HepG2 (cell line): ENCODE measurements around the gene CPE. TPM values are rescaled to one million over a fixed set of nuclear protein-coding genes. Genes with fewer than 3 reads are reported as not detected.

Experiments
- ATAC-seq: fragments of 200-7000 bp; cut with Tn5 transposase; 3 replicates; pipeline ENCODE4 v1.9.1; 2020; ENCODE audit warnings: mild to moderate bottlenecking, moderate library complexity
- BruUV-seq: library from RNA; stranded (reverse); fragments of 400-500 nt; replicated peaks from 2 replicates; lab custom pipeline; 2021; lab: Mats Ljungman, UMichigan
- CTCF ChIA-PET: fragments of 300-600 bp; formaldehyde crosslinking; extraction: SDS; loops from one replicate; lab custom pipeline; 2021; ENCODE audit warnings: low total read pairs, inconsistent platforms, low intra/inter-chr PET ratio; lab: Yijun Ruan, JAX
- POLR2A ChIA-PET: fragments of 350-600 bp; sonication (Branson Sonifier 250); formaldehyde crosslinking; loops from one replicate; lab custom pipeline; 2020; ENCODE audit warnings: antibody characterized with exemption, inconsistent platforms; lab: Yijun Ruan, JAX
- DNase-seq: peaks from one replicate; pipeline ENCODE4 v3.0.0-alpha.2; 2015; ENCODE audit warnings: low spot score
- FAIRE-seq: peaks from 3 replicates; lab custom pipeline; 2011; peaks lifted over from hg19 to GRCh38; lab: Jason Lieb, UNC
- H2AFZ ChIP-seq: one replicate; pipeline ENCODE4 v1.6.1; 2011; ENCODE audit warnings: low read length, inconsistent platforms
- H3K27ac ChIP-seq: fragments of 300-600 bp; 3 replicates; pipeline ENCODE4 v1.8.0; 2011; ENCODE audit warnings: mixed run types, mild to moderate bottlenecking, mixed read lengths, low read length, inconsistent platforms; ENCODE audit not compliant: insufficient read depth; ENCODE audit errors: extremely low read length
- H3K27me3 ChIP-seq, 2 experiments: fragments of 200-600 bp in 1 of 2; 2 replicates in 1 of 2; 3 replicates in 1 of 2; pipeline versions ENCODE4 v1.6.0 to v1.8.0; 2011; ENCODE audit warnings: low read length in 2 of 2, mild to moderate bottlenecking in 2 of 2, moderate library complexity in 2 of 2, inconsistent platforms in 1 of 2; ENCODE audit not compliant: insufficient read depth in 2 of 2, control insufficient read depth in 1 of 2
- H3K36me3 ChIP-seq, 2 experiments: fragments of 200-600 bp in 1 of 2; replicated peaks in 1 of 2; 2 replicates in 1 of 2; 3 replicates in 1 of 2; pipeline versions ENCODE4 v1.5.1 to v1.8.0; 2011; ENCODE audit warnings: low read length in 2 of 2, inconsistent platforms in 1 of 2; ENCODE audit not compliant: insufficient read depth in 2 of 2, control insufficient read depth in 1 of 2
- H3K4me1 ChIP-seq: 2 replicates; pipeline ENCODE4 v1.5.1; 2012; ENCODE audit warnings: low read length, inconsistent platforms; ENCODE audit not compliant: insufficient read depth
- H3K4me2 ChIP-seq: 2 replicates; pipeline ENCODE4 v1.6.0; 2011; ENCODE audit warnings: low read depth, low read length, inconsistent platforms
- H3K4me3 ChIP-seq, 3 experiments: fragments of 200-600 bp in 1 of 3; sonication (generic), shearing (Covaris generic) in 1 of 3; replicated peaks in 1 of 3; 2 replicates each; pipeline ENCODE4 v1.5.1; 2011 to 2016; ENCODE audit warnings: low read length in 3 of 3, inconsistent platforms in 2 of 3, low read depth in 2 of 3, mild to moderate bottlenecking in 2 of 3, control low read depth in 1 of 3, mixed read lengths in 1 of 3; ENCODE audit not compliant: insufficient read depth in 1 of 3
- H3K79me2 ChIP-seq: one replicate; pipeline ENCODE4 v1.6.1; 2011; ENCODE audit warnings: low read length, inconsistent platforms; ENCODE audit not compliant: insufficient read depth
- H3K9ac ChIP-seq: 2 replicates; pipeline ENCODE4 v1.6.0; 2011; ENCODE audit warnings: mild to moderate bottlenecking, low read depth, low read length, inconsistent platforms; ENCODE audit not compliant: insufficient read depth
- H3K9me3 ChIP-seq: 2 replicates; pipeline ENCODE4 v1.5.1; 2012; ENCODE audit warnings: mild to moderate bottlenecking, low read length
- H4K20me1 ChIP-seq: 2 replicates; pipeline ENCODE4 v1.6.0; 2011; ENCODE audit warnings: inconsistent platforms, mild to moderate bottlenecking, low read length, moderate library complexity; ENCODE audit not compliant: insufficient read depth
- ATF6 ChIP-seq: sonication (generic); formaldehyde crosslinking; conservative IDR thresholded peaks from 2 replicates; pipeline ENCODE4 v1.4.0; 2020; ENCODE audit warnings: missing genetic modification reagents
- CTCF ChIP-seq: sonication (generic); formaldehyde crosslinking; IDR thresholded peaks from 2 replicates; pipeline ENCODE4 v1.5.0; 2020; ENCODE audit warnings: mild to moderate bottlenecking, missing genetic modification reagents, moderate library complexity
- ELF4 ChIP-seq: sonication (generic); formaldehyde crosslinking; IDR thresholded peaks from 2 replicates; pipeline ENCODE4 v1.5.0; 2020; ENCODE audit warnings: missing genetic modification reagents, mild to moderate bottlenecking, moderate library complexity, borderline replicate concordance
- NFE2L2 ChIP-seq: fragments of 150-350 bp; IDR thresholded peaks from 2 replicates; pipeline ENCODE4 v1.6.1; 2014; ENCODE audit warnings: low read length
- RBFOX2 ChIP-seq: fragments of 200-400 bp; formaldehyde crosslinking; IDR thresholded peaks from 2 replicates; pipeline ENCODE4 v1.6.1; 2017; ENCODE audit warnings: low read depth, mild to moderate bottlenecking, low read length
- ZNF547 ChIP-seq: sonication (generic); formaldehyde crosslinking; IDR thresholded peaks from 2 replicates; pipeline ENCODE4 v1.5.1; 2020; ENCODE audit warnings: mild to moderate bottlenecking, missing genetic modification reagents
- ZNF768 ChIP-seq: sonication (generic); formaldehyde crosslinking; IDR thresholded peaks from 2 replicates; pipeline ENCODE4 v1.4.0; 2020; ENCODE audit warnings: missing genetic modification reagents
- ZSCAN25 ChIP-seq: sonication (generic); formaldehyde crosslinking; IDR thresholded peaks from 2 replicates; pipeline ENCODE4 v1.8.0; 2022; ENCODE audit warnings: mild to moderate bottlenecking, missing genetic modification reagents
- WGBS: methylation state at CpG from one replicate; pipeline ENCODE4 v1.1.6; 2017; ENCODE audit warnings: low lambda C conversion rate; 5-methylcytosine and 5-hydroxymethylcytosine counted together
- in situ Hi-C: cut with HindIII; loops from 2 replicates; pipeline ENCODE4 v1.10.0; 2017; ENCODE audit warnings: low pct_unique_long_range_greater_than_20kb; ENCODE audit not compliant: extremely low pct_ligation_motif_present
- intact Hi-C: fragments of 100-400 bp; cut with micrococcal nuclease; formaldehyde crosslinking; loops from one replicate; pipeline ENCODE4 v1.10.0; 2022; ENCODE audit not compliant: unreplicated experiment
- polyA plus RNA-seq, 8 experiments: library from polyadenylated mRNA; depleted of rRNA in 3 of 8; stranded (reverse) in 7 of 8; unstranded in 1 of 8; fragments of >200 nt; fragmentation: Illumina TruSeq in 4 of 8; extraction: Trizol in 4 of 8; gene quantifications; 2 replicates each; pipeline versions ENCODE4 v1.2.1 to v1.2.3, GENCODE V29; 2011 to 2016; ENCODE audit warnings: low read depth in 4 of 8, missing spikeins in 1 of 8, mixed read lengths in 1 of 8; ENCODE audit not compliant: insufficient read depth in 1 of 8
- total RNA-seq, 5 experiments: library from RNA; depleted of rRNA; stranded (reverse); fragments of >200 nt; fragmentation: Illumina TruSeq; extraction: Trizol; gene quantifications; 2 replicates each; pipeline ENCODE4 v1.2.3, GENCODE V29; 2016; ENCODE audit warnings: low read depth in 1 of 5

Gene CPE
- total and polyA plus RNA-seq, 2 of the 13 experiments (the other 11 are each of a cell fraction or from before 2014, with no cell fraction given): 268 to 852 TPM

- H3K9ac ChIP-seq: no peak overlapping the region
- H4K20me1 ChIP-seq: no peaks in the 10 kb centered on the region
- no peak overlapping the region for H3K27ac ChIP-seq
- ChIA-PET CTCF (no interaction called here), POLR2A (no interaction called here)
- no TSS peak for BruUV-seq
- TF ChIP-seq ZNF768 (CRISPR knock-in tag): no peak
- no peak for TF ChIP-seq ELF4 (CRISPR knock-in tag)
- TF ChIP-seq ATF6: no peak
- TF ChIP-seq CTCF (CRISPR knock-in tag): no peak
- TF ChIP-seq ZSCAN25 (CRISPR knock-in tag): no peak
- TF ChIP-seq NFE2L2: no peak
- no peak for TF ChIP-seq ZNF547 (CRISPR knock-in tag)
- TF ChIP-seq RBFOX2: no peak
- intact Hi-C loops: loop anchor here (1.0 kb wide), 1 partner anchor 10 kb away; no protein-coding TSS in a partner anchor
- no peak overlapping the region for H3K4me2 ChIP-seq
- ATAC-seq: no peak
- H3K4me3 ChIP-seq: no peak overlapping the region
- peaks cover 10% of the 10 kb centered on the region for H3K4me1 ChIP-seq
- H3K9me3 ChIP-seq: no peaks in the 10 kb centered on the region
- in situ Hi-C loops: no loop called here
- no peaks in the 10 kb centered on the region for H3K27me3 ChIP-seq
- FAIRE-seq: no peak
- peaks cover 11% of the 10 kb centered on the region for H3K79me2 ChIP-seq
- no peak for DNase-seq
- H3K36me3 ChIP-seq: no peaks in the 10 kb centered on the region; a peak in 1 of 5 replicates
- WGBS: 98% methylated on average over 5 of the region's 5 CpGs
- H2AFZ ChIP-seq: no peak overlapping the region
Observed at GRCh38 chr4:165450871-165451270, 72.1 kb downstream of the CPE start.
